ENCODE measurements around the gene OR5K3.

Gene OR5K3

GRCh38 chr3:98434412-98434811 is 43.9 kb downstream of the OR5K3 start:
- no peak for DNase-seq

- DNase-seq = no peak
Observed at GRCh38 chr3:98440283-98440682, 49.8 kb downstream of the OR5K3 start.
